Psoas muscle (tissue), 8 donors: ENCODE measurements around the gene EVI5. TPM values are rescaled to one million over a fixed set of nuclear protein-coding genes. Genes with fewer than 3 reads are reported as not detected.
"Not testable (repeated sequence)": the region's sequence is repeated elsewhere in the genome, so short reads cannot be mapped to it uniquely, and the experiment has no call there.

Source experiments
- ATAC-seq, 4 donors: fragments of 200-7000 bp; cut with Tn5 transposase; one replicate each; pipeline ENCODE4 v1.9.1; 2020; ENCODE audit warnings: moderate library complexity in 3 of 4, mild to moderate bottlenecking in 2 of 4
- DNase-seq, 2 donors: peaks; one replicate each; pipeline ENCODE4 v3.0.0-alpha.2; 2020
- H3K27ac ChIP-seq: fragments of 200-600 bp; one replicate; pipeline ENCODE4 v1.8.0; 2022
- H3K27me3 ChIP-seq, 3 donors: fragments of 200-600 bp in 1 of 3; one replicate each; pipeline versions ENCODE4 v1.6.1 to v1.8.0; 2013 to 2022; ENCODE audit warnings: low read length in 2 of 3, mild to moderate bottlenecking in 2 of 3, moderate library complexity in 1 of 3; ENCODE audit not compliant: insufficient read depth in 3 of 3
- H3K36me3 ChIP-seq, 2 donors: fragments of 200-600 bp in 1 of 2; one replicate each; pipeline versions ENCODE4 v1.6.1 to v1.8.0; 2013 to 2022; ENCODE audit warnings: low read depth in 1 of 2, mild to moderate bottlenecking in 1 of 2, moderate library complexity in 1 of 2; ENCODE audit not compliant: insufficient read depth in 1 of 2
- H3K4me1 ChIP-seq: fragments of 200-600 bp; one replicate; pipeline ENCODE4 v1.8.0; 2022
- H3K4me3 ChIP-seq: fragments of 200-600 bp; one replicate; pipeline ENCODE4 v1.8.0; 2022; ENCODE audit warnings: mild to moderate bottlenecking
- H3K9me3 ChIP-seq: fragments of 200-600 bp; one replicate; pipeline ENCODE4 v1.8.0; 2022
- CTCF ChIP-seq: fragments of 200-600 bp; IDR thresholded peaks from one replicate; pipeline ENCODE4 v1.8.0; 2022; ENCODE audit warnings: antibody characterized with exemption
- WGBS, 3 donors: extraction: QIAGEN DNeasy Blood & Tissue Kit; methylation state at CpG; one replicate each; pipeline versions ENCODE4 v1.1.6 to v1.1.7; 2013; 5-methylcytosine and 5-hydroxymethylcytosine counted together
- intact Hi-C, 2 donors: fragments of 100-400 bp; cut with DNase I; formaldehyde crosslinking; loops; one replicate each; pipeline versions ENCODE4 v1.11.0 to v1.14.2; 2022
- polyA plus RNA-seq, 3 donors: library from polyadenylated mRNA; stranded (reverse); fragments of 200-250 nt; gene quantifications; one replicate each; pipeline ENCODE4 v1.2.3, GENCODE V29; 2013
- total RNA-seq, 4 donors: library from RNA; stranded (reverse); fragmentation: NEBNext Ultra II Directional in 2 of 4; extraction: Animal tissue kit (Norgen Biotek cat#: 25700) in 2 of 4; gene quantifications; one replicate each; pipeline versions ENCODE4 v1.2.1 to v1.2.4, GENCODE V29; 2021 to 2023
- donor health status: healthy with polysubstance abuse.
- donor health status: DM: no; HTN: no; CAD: no; lungs with moderate emphysema.
- donor health status: Bipolar disorder and iron deficiency.
- donor health status: healthy.
- donor health status: DM: yes; HTN: yes; CAD: no.
- donor health status: DM: no; HTN: no; CAD: no.
- donor health status: DM: no; HTN: no; CAD: no.
- donor health status: DM: yes; HTN: yes; CAD: no.

EVI5 gene
- total and polyA plus RNA-seq, 7 donors, result 2.3 to 15.9 (median 6.3) TPM

- WGBS, 3 donors, result 61 to 67% (median 67%) methylated on average over 3 of the region's 3 CpGs
- intact Hi-C loops, result loop anchor here in 1 of 2 donors (5.0 kb wide), 1 partner anchor 65 kb away; no protein-coding TSS in a partner anchor
- DNase-seq, result no peak
- H3K4me3 ChIP-seq, result no peak overlapping the region
- TF ChIP-seq CTCF, result no peak
- no peak for ATAC-seq
- no peak overlapping the region for H3K27ac ChIP-seq
- H3K4me1 ChIP-seq, result peaks cover 22% of the 10 kb centered on the region
- H3K36me3 ChIP-seq, result no peaks in the 10 kb centered on the region
- H3K27me3 ChIP-seq, result no peaks in the 10 kb centered on the region
- H3K9me3 ChIP-seq, result peaks cover 5% of the 10 kb centered on the region
Measured at GRCh38 chr1:92752719-92753118, 32.2 kb downstream of the EVI5 start.

GRCh38 chr1:92749024-92749634, 35.8 kb downstream of the EVI5 start:
- Histone ChIP-seq H3K4me1 (peaks cover 10% of the 10 kb centered on the region), H3K4me3 (no peak overlapping the region), H3K36me3 (no peaks in the 10 kb centered on the region), H3K9me3 (no peaks in the 10 kb centered on the region), H3K27ac (no peak overlapping the region), H3K27me3 (no peaks in the 10 kb centered on the region)
- intact Hi-C loops, result loop anchor here in 1 of 2 donors (5.0 kb wide), 2 partner anchors 38 to 68 kb away; partner anchors contain the start of gene EVI5
- 100% methylated on average over 1 of the region's 1 CpG; no CpG with 5 or more reads in 2 of the 3 donors for WGBS, 3 donors
- ATAC-seq (peak in 3 of 4 donors; percentile 52 to 83 (median 79)), DNase-seq (no peak)
- peak; percentile 50 for TF ChIP-seq CTCF

- Histone ChIP-seq H3K9me3 (no peaks in the 10 kb centered on the region), H3K4me1 (peaks cover 10% of the 10 kb centered on the region), H3K27me3 (no peaks in the 10 kb centered on the region), H3K4me3 (no peak overlapping the region), H3K27ac (no peak overlapping the region), H3K36me3 (no peaks in the 10 kb centered on the region)
- DNase-seq (no peak), ATAC-seq (peak in 1 of 4 donors; percentile 31)
- no peak for TF ChIP-seq CTCF
- intact Hi-C loops, result loop anchor here in 1 of 2 donors (5.0 kb wide), 2 partner anchors 39 to 69 kb away; partner anchors contain the start of gene EVI5
- 78 to 91% (median 90%) methylated on average over 3 of the region's 3 CpGs for WGBS, 3 donors
Measured at GRCh38 chr1:92748138-92748537, 36.8 kb downstream of the EVI5 start.

- ATAC-seq, result peak in 3 of 4 donors; percentile 40 to 64 (median 57)
- no peak for TF ChIP-seq CTCF
- Histone ChIP-seq H3K27ac (no peak overlapping the region), H3K36me3 (no peaks in the 10 kb centered on the region), H3K4me1 (peaks cover 10% of the 10 kb centered on the region), H3K9me3 (no peaks in the 10 kb centered on the region), H3K27me3 (no peaks in the 10 kb centered on the region), H3K4me3 (no peak overlapping the region)
- WGBS, 3 donors, result 73 to 89% (median 79%) methylated on average over 1 of the region's 1 CpG
- intact Hi-C loops, result loop anchor here in 1 of 2 donors (5.0 kb wide), 2 partner anchors 40 to 70 kb away; partner anchors contain the start of gene EVI5
- no peak for DNase-seq
Measured at GRCh38 chr1:92747735-92748134, 37.2 kb downstream of the EVI5 start.

GRCh38 chr1:92746255-92746654, 38.7 kb downstream of the EVI5 start:
- H3K9me3 ChIP-seq, H3K36me3 ChIP-seq, H3K27ac ChIP-seq, H3K27me3 ChIP-seq, ATAC-seq, H3K4me3 ChIP-seq, DNase-seq: not testable (repeated sequence)
- 29 to 77% (median 35%) methylated on average over 4 of the region's 4 CpGs for WGBS, 3 donors
- H3K4me1 ChIP-seq, result peaks cover 10% of the 10 kb centered on the region
- intact Hi-C loops, result loop anchor here in 1 of 2 donors (5.0 kb wide), 2 partner anchors 41 to 71 kb away; partner anchors contain the start of gene EVI5
